ENCODE results near the gene SOX12.

Gene SOX12

GRCh38 chr20:366719-367485, 41.5 kb downstream of the SOX12 start:
- TF ChIP-seq EZH2phosphoT487 (IDR thresholded peaks at IDR 0.05; ENCODE audit: low read length) (no peak), CTCF (IDR thresholded peaks at IDR 0.05; ENCODE audit: low read length) (no peak), EZH2 (optimal IDR thresholded peaks at IDR 0.05; ENCODE audit: low read depth, low read length) (no peak)
- H3K4me3 ChIP-seq (ENCODE audit: low read length): no peak overlapping the region
- no peaks in the 10 kb centered on the region for H3K9me2 ChIP-seq (replicated peaks; ENCODE audit: insufficient read depth, low read length)
- no peaks in the 10 kb centered on the region for H3K79me2 ChIP-seq (ENCODE audit: low read length)
- 0 out of 2 replicates have a peak, but pooled peaks cover 13% of the 10 kb centered on the region for H3K4me1 ChIP-seq (ENCODE audit: low read length)
- H3K27me3 ChIP-seq (replicated peaks; ENCODE audit: insufficient read depth, low read length): no peaks in the 10 kb centered on the region
- no peak overlapping the region for H3K9ac ChIP-seq (ENCODE audit: low read length)
- H2AFZ ChIP-seq (ENCODE audit: low read length): no peak overlapping the region
- H3K9me3 ChIP-seq (replicated peaks; ENCODE audit: insufficient read depth, low read length): no peaks in the 10 kb centered on the region
- H3K27ac ChIP-seq (ENCODE audit: low read length): no peak overlapping the region
- H3K4me2 ChIP-seq (ENCODE audit: low read depth, low read length): no peak overlapping the region
- no peaks in the 10 kb centered on the region for H4K20me1 ChIP-seq (ENCODE audit: insufficient read depth, low read length)
- H3K36me3 ChIP-seq (replicated peaks; ENCODE audit: insufficient read depth, low read length): no peaks in the 10 kb centered on the region
- no peak for DNase-seq
- H3F3A ChIP-seq (ENCODE audit: insufficient read depth, low read length): no peaks in the 10 kb centered on the region

- no peaks in the 10 kb centered on the region for H3F3A ChIP-seq (ENCODE audit: insufficient read depth, low read length)
- no peak overlapping the region for H3K27ac ChIP-seq (ENCODE audit: low read length)
- DNase-seq: no peak
- H4K20me1 ChIP-seq (ENCODE audit: insufficient read depth, low read length): no peaks in the 10 kb centered on the region
- H3K36me3 ChIP-seq (replicated peaks; ENCODE audit: insufficient read depth, low read length): no peaks in the 10 kb centered on the region
- no peaks in the 10 kb centered on the region for H3K79me2 ChIP-seq (ENCODE audit: low read length)
- H3K4me1 ChIP-seq (ENCODE audit: low read length): 0 out of 2 replicates have a peak, but pooled peaks cover 12% of the 10 kb centered on the region
- H3K27me3 ChIP-seq (replicated peaks; ENCODE audit: insufficient read depth, low read length): no peaks in the 10 kb centered on the region
- H3K4me3 ChIP-seq (ENCODE audit: low read length): no peak overlapping the region
- no peak overlapping the region for H2AFZ ChIP-seq (ENCODE audit: low read length)
- no peaks in the 10 kb centered on the region for H3K9me3 ChIP-seq (replicated peaks; ENCODE audit: insufficient read depth, low read length)
- no peaks in the 10 kb centered on the region for H3K9me2 ChIP-seq (replicated peaks; ENCODE audit: insufficient read depth, low read length)
- no peak overlapping the region for H3K9ac ChIP-seq (ENCODE audit: low read length)
- H3K4me2 ChIP-seq (ENCODE audit: low read depth, low read length): no peak overlapping the region
- TF ChIP-seq EZH2 (optimal IDR thresholded peaks at IDR 0.05; ENCODE audit: low read depth, low read length) (no peak), EZH2phosphoT487 (IDR thresholded peaks at IDR 0.05; ENCODE audit: low read length) (no peak), CTCF (IDR thresholded peaks at IDR 0.05; ENCODE audit: low read length) (no peak)
Measured at GRCh38 chr20:367486-367887, 42.1 kb downstream of the SOX12 start.

GRCh38 chr20:368915-369314, 43.6 kb downstream of the SOX12 start:
- no peak for DNase-seq
- no peaks in the 10 kb centered on the region for H3K9me2 ChIP-seq (replicated peaks; ENCODE audit: insufficient read depth, low read length)
- H3K79me2 ChIP-seq (ENCODE audit: low read length): no peaks in the 10 kb centered on the region
- no peaks in the 10 kb centered on the region for H3K9me3 ChIP-seq (replicated peaks; ENCODE audit: insufficient read depth, low read length)
- H3K4me1 ChIP-seq (ENCODE audit: low read length): 0 out of 2 replicates have a peak, but pooled peaks cover 10% of the 10 kb centered on the region
- H3F3A ChIP-seq (ENCODE audit: insufficient read depth, low read length): no peaks in the 10 kb centered on the region
- H3K4me3 ChIP-seq (ENCODE audit: low read length): no peak overlapping the region
- no peak overlapping the region for H2AFZ ChIP-seq (ENCODE audit: low read length)
- H3K4me2 ChIP-seq (ENCODE audit: low read depth, low read length): no peak overlapping the region
- H3K27me3 ChIP-seq (replicated peaks; ENCODE audit: insufficient read depth, low read length): no peaks in the 10 kb centered on the region
- no peaks in the 10 kb centered on the region for H3K36me3 ChIP-seq (replicated peaks; ENCODE audit: insufficient read depth, low read length)
- H4K20me1 ChIP-seq (ENCODE audit: insufficient read depth, low read length): no peaks in the 10 kb centered on the region
- H3K27ac ChIP-seq (ENCODE audit: low read length): no peak overlapping the region
- TF ChIP-seq EZH2phosphoT487 (IDR thresholded peaks at IDR 0.05; ENCODE audit: low read length) (no peak), EZH2 (optimal IDR thresholded peaks at IDR 0.05; ENCODE audit: low read depth, low read length) (no peak), CTCF (IDR thresholded peaks at IDR 0.05; ENCODE audit: low read length) (no peak)
- H3K9ac ChIP-seq (ENCODE audit: low read length): no peak overlapping the region

Data from MM.1S (cell line).